22Rv1 (cell line): ENCODE data around the gene PRPF18.

Experiments
- ZFX ChIP-seq: fragments of 450-650 bp; IDR thresholded peaks from 2 replicates; pipeline ENCODE4 v1.6.1; 2017; ENCODE audit warnings: antibody characterized with exemption, borderline replicate concordance
- TF ChIP-seq, protein P1 (sequence below): fragments of 450-650 bp; IDR thresholded peaks from 2 replicates; pipeline ENCODE4 v1.5.1; 2017; ENCODE audit warnings: mild to moderate bottlenecking

DNA sequence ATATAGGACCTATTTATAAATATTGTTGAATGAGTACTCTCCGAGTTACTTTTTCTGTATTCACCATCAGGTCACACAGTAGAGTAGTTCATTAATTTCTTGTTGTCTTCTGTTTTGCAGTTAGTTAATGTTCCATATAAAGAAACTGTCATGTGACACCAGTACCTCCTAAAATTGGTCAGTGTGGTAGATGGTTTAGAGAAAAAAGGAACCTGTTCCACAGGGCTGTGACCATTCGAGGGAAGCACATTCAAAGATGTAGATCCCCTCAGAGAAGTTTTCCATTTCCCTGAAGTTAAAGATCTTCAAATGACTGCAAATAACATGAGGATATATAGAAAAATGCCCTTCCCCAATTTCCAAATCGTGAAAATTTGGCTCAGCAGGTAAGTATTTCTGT, 45.7 kb downstream of the PRPF18 start:
- TF ChIP-seq, protein P1, sequence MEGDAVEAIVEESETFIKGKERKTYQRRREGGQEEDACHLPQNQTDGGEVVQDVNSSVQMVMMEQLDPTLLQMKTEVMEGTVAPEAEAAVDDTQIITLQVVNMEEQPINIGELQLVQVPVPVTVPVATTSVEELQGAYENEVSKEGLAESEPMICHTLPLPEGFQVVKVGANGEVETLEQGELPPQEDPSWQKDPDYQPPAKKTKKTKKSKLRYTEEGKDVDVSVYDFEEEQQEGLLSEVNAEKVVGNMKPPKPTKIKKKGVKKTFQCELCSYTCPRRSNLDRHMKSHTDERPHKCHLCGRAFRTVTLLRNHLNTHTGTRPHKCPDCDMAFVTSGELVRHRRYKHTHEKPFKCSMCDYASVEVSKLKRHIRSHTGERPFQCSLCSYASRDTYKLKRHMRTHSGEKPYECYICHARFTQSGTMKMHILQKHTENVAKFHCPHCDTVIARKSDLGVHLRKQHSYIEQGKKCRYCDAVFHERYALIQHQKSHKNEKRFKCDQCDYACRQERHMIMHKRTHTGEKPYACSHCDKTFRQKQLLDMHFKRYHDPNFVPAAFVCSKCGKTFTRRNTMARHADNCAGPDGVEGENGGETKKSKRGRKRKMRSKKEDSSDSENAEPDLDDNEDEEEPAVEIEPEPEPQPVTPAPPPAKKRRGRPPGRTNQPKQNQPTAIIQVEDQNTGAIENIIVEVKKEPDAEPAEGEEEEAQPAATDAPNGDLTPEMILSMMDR = no peak
- TF ChIP-seq ZFX = no peak
